ENCODE measurements around the gene SLC2A1.
A peak's percentile ranks its signal among the peaks of the same experiment; 100 is the strongest.

The SLC2A1 gene

GRCh38 chr1:42960122-42960390 is 1.4 kb upstream of the SLC2A1 start:
- DNase-seq: no peak

GRCh38 chr1:42957880-42958487 is 684 bp downstream of the SLC2A1 start:
- peak; percentile 89 for DNase-seq

- DNase-seq: no peak
These were observed 1.3 kb downstream of the SLC2A1 start for GRCh38 chr1:42957229-42957879.

GRCh38 chr1:42956739-42957138 is 1.9 kb downstream of the SLC2A1 start:
- DNase-seq: no peak

GRCh38 chr1:42955311-42956063 is 3.2 kb downstream of the SLC2A1 start:
- DNase-seq: no peak

- no peak for DNase-seq
These were observed 5.2 kb downstream of the SLC2A1 start for GRCh38 chr1:42953182-42954180.

GRCh38 chr1:42952303-42953001 is 6.2 kb downstream of the SLC2A1 start:
- DNase-seq: no peak

- DNase-seq: no peak
These were observed 7.1 kb downstream of the SLC2A1 start for GRCh38 chr1:42951588-42951987.

GRCh38 chr1:42950116-42950481 is 8.6 kb downstream of the SLC2A1 start:
- DNase-seq: no peak

- DNase-seq: peak; percentile 72
These were observed 9.2 kb downstream of the SLC2A1 start for GRCh38 chr1:42949312-42950115.

- no peak for DNase-seq
These were observed 10.5 kb downstream of the SLC2A1 start for GRCh38 chr1:42947965-42948732.

GRCh38 chr1:42947117-42947516 is 11.6 kb downstream of the SLC2A1 start:
- DNase-seq: no peak

- DNase-seq: no peak
These were observed 12.4 kb downstream of the SLC2A1 start for GRCh38 chr1:42946120-42946898.

- DNase-seq: no peak
These were observed 13.5 kb downstream of the SLC2A1 start for GRCh38 chr1:42945164-42945563.

GRCh38 chr1:42944246-42944928 is 14.3 kb downstream of the SLC2A1 start:
- no peak for DNase-seq

GRCh38 chr1:42943728-42944127 is 14.9 kb downstream of the SLC2A1 start:
- no peak for DNase-seq

GRCh38 chr1:42943166-42943565 is 15.5 kb downstream of the SLC2A1 start:
- no peak for DNase-seq

- no peak for DNase-seq
These were observed 16.2 kb downstream of the SLC2A1 start for GRCh38 chr1:42942444-42942843.

- peak; percentile 60 for DNase-seq
These were observed 16.9 kb downstream of the SLC2A1 start for GRCh38 chr1:42941640-42942330.

Data from eye (tissue), 1 donor.